ENCODE results near the gene SNX9. TPM values are rescaled to one million over a fixed set of nuclear protein-coding genes. Genes with fewer than 3 reads are reported as not detected.
A peak's percentile ranks its signal among the peaks of the same experiment; 100 is the strongest.

SNX9 gene
- total and polyA plus RNA-seq, 2 donors (not counting 1 experiment from before 2014, with no cell fraction given) = 10.0 to 50.7 TPM

DNA sequence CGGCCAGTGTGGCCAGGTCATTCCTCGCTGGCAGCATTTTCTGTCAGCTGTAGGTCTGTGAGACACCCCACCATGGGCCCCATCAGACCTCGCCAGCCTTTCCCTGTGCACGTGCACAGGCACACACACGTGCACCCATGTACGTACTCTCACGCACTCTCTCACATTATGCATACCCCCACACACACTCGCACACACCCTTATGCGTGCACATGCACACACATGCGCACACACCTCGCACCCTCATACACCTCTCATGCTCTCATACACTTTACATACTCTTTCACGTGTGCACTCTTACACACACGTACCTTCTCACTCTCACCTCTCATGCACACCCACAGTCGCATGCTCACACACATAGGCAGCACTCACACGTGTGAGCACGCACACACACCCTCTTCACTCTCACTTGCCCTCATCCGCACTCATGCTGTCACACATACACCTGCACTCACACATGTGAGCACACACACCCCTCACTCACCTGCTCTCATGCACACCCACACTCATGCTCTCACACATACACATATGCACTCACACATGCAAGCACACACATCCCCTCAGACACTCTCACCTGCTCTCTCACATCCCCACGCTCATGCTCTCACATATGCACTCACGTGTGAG, 46.7 kb downstream of the SNX9 start:
- Mint-ChIP-seq H3K9me3 (ENCODE audit: insufficient read depth) (no peaks in the 10 kb centered on the region), H3K27me3 (no peaks in the 10 kb centered on the region), H3K4me3 (no peak overlapping the region), H3K4me1 (peaks cover 15% of the 10 kb centered on the region), H3K27ac (no peak overlapping the region)
- 97% methylated on average over 19 of the region's 19 CpGs for WGBS (ENCODE audit: insufficient coverage)
- DNase-seq (no peak), ATAC-seq (ENCODE audit: low read depth) (no peak)
- Histone ChIP-seq H2AFZ (ENCODE audit: insufficient read depth, low read depth, low read length, poor library complexity, severe bottlenecking) (no peak overlapping the region), H3K4me3 (ENCODE audit: control extremely low read depth in 1 of 5, extremely low read depth in 1 of 5, insufficient read depth in 1 of 5, low read depth in 2 of 5, low read length in 4 of 5) (no peak overlapping the region), H3K9ac (ENCODE audit: low read length) (no peak overlapping the region), H4K20me1 (ENCODE audit: control insufficient read depth, insufficient read depth, low read length, poor library complexity, severe bottlenecking) (peaks cover 22% of the 10 kb centered on the region), H3K36me3 (replicated peaks in 1 of 2; ENCODE audit: control extremely low read depth in 1 of 2, control insufficient read depth in 1 of 2, extremely low read depth in 1 of 2, insufficient read depth in 2 of 2, low read length in 1 of 2) (peaks cover 14 to 39% of the 10 kb centered on the region in 2 experiments), H3K4me2 (replicated peaks; ENCODE audit: low read depth, low read length, poor library complexity, severe bottlenecking) (no peak overlapping the region), H3K4me1 (ENCODE audit: control insufficient read depth in 2 of 2, insufficient read depth in 2 of 2, low read length in 2 of 2) (no peaks in the 10 kb centered on the region), H3K79me2 (ENCODE audit: control insufficient read depth, insufficient read depth, low read length) (peaks cover 28% of the 10 kb centered on the region), H3K27ac (ENCODE audit: low read length in 2 of 2) (no peak overlapping the region), H3K27me3 (replicated peaks in 1 of 4; ENCODE audit: control extremely low read depth in 1 of 4, control insufficient read depth in 3 of 4, insufficient read depth in 4 of 4, low read length in 3 of 4) (no peaks in the 10 kb centered on the region), H3K9me3 (ENCODE audit: control extremely low read depth in 1 of 3, control insufficient read depth in 2 of 3, insufficient read depth in 1 of 3, low read length in 2 of 3) (no peaks in the 10 kb centered on the region)
- intact Hi-C loops (cut with micrococcal nuclease) = loop anchor here (5.0 to 10.0 kb wide), 2 partner anchors 47 to 205 kb away; partner anchors contain the start of gene SNX9
- ChIA-PET CTCF (interaction anchor here (1.0 kb wide), 1 partner anchor 113 kb away, joined by 4 read pairs; no protein-coding TSS in a partner anchor), POLR2A (no interaction called here)
- TF ChIP-seq, protein P1, sequence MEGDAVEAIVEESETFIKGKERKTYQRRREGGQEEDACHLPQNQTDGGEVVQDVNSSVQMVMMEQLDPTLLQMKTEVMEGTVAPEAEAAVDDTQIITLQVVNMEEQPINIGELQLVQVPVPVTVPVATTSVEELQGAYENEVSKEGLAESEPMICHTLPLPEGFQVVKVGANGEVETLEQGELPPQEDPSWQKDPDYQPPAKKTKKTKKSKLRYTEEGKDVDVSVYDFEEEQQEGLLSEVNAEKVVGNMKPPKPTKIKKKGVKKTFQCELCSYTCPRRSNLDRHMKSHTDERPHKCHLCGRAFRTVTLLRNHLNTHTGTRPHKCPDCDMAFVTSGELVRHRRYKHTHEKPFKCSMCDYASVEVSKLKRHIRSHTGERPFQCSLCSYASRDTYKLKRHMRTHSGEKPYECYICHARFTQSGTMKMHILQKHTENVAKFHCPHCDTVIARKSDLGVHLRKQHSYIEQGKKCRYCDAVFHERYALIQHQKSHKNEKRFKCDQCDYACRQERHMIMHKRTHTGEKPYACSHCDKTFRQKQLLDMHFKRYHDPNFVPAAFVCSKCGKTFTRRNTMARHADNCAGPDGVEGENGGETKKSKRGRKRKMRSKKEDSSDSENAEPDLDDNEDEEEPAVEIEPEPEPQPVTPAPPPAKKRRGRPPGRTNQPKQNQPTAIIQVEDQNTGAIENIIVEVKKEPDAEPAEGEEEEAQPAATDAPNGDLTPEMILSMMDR (IDR thresholded peaks at IDR 0.05) = no peak
- TF ChIP-seq EZH2 (IDR thresholded peaks at IDR 0.05; ENCODE audit: borderline replicate concordance, insufficient read depth, low read depth, low read length, poor library complexity, severe bottlenecking) = no peak

DNA sequence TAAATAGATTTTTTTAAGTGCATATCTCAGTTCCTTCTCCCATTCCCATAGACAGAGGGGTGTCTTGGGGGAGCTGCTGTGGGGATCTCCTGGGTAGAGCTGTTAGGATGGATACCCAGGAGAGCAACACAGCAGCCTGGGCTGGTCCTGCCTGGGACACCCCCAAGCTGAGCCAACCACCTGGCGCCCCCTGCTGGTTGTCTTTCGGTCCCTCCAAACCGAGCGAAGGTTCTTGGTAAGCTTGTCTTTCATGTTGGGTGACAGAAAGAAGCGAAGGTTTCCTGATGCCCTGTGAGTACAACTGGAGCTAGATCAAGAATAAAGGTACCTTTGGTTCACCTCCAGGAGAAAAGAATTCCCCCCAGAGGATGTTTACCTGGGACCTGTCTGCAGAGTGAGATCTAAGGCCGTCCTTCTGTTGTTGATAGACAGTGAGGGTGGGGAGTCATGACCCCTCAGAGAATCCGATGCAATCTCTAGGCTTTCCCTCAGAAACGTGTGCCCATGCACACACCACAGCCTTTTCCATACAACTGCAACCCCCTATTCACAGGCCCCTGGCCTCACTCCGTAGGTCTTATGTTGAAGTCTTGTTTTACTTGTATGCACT, 50.8 kb downstream of the SNX9 start:
- H3K4me3 ChIP-seq (ENCODE audit: control extremely low read depth in 1 of 5, extremely low read depth in 1 of 5, insufficient read depth in 1 of 5, low read depth in 2 of 5, low read length in 4 of 5) = no peak overlapping the region
- no peak overlapping the region for H3K9ac ChIP-seq (ENCODE audit: low read length)
- no peak overlapping the region for H3K4me2 ChIP-seq (replicated peaks; ENCODE audit: low read depth, low read length, poor library complexity, severe bottlenecking)
- H3K36me3 ChIP-seq (replicated peaks in 1 of 2; ENCODE audit: control extremely low read depth in 1 of 2, control insufficient read depth in 1 of 2, extremely low read depth in 1 of 2, insufficient read depth in 2 of 2, low read length in 1 of 2) = peaks cover 15 to 46% of the 10 kb centered on the region in 2 experiments
- intact Hi-C loops (cut with micrococcal nuclease) = loop anchor here (1.0 to 10.0 kb wide), 5 partner anchors 52 to 560 kb away; partner anchors contain the start of gene SNX9
- Mint-ChIP-seq H3K9me3 (ENCODE audit: insufficient read depth) (no peaks in the 10 kb centered on the region), H3K4me1 (peaks cover 26% of the 10 kb centered on the region), H3K27ac (no peak overlapping the region), H3K27me3 (no peaks in the 10 kb centered on the region), H3K4me3 (no peak overlapping the region)
- H3K27me3 ChIP-seq (replicated peaks in 1 of 4; ENCODE audit: control extremely low read depth in 1 of 4, control insufficient read depth in 3 of 4, insufficient read depth in 4 of 4, low read length in 3 of 4) = no peaks in the 10 kb centered on the region
- no peak overlapping the region for H3K27ac ChIP-seq (ENCODE audit: low read length in 2 of 2)
- no peak overlapping the region for H2AFZ ChIP-seq (ENCODE audit: insufficient read depth, low read depth, low read length, poor library complexity, severe bottlenecking)
- peak; percentile 85 for DNase-seq
- peaks cover 12 to 16% of the 10 kb centered on the region in 2 donors for H3K4me1 ChIP-seq (ENCODE audit: control insufficient read depth in 2 of 2, insufficient read depth in 2 of 2, low read length in 2 of 2)
- CTCF ChIA-PET = interaction anchor here (0.6 to 11.5 kb wide), 37 partner anchors 9 to 558 kb away, joined by 3 to 340 read pairs (median 5); no protein-coding TSS in a partner anchor
- POLR2A ChIA-PET = interaction anchor here (0.9 kb wide), 1 partner anchor 119 kb away, joined by 4 read pairs; no protein-coding TSS in a partner anchor
- 20% methylated on average over 1 of the region's 9 CpGs for WGBS (ENCODE audit: insufficient coverage)
- peaks cover 34% of the 10 kb centered on the region for H3K79me2 ChIP-seq (ENCODE audit: control insufficient read depth, insufficient read depth, low read length)
- peaks cover 7% of the 10 kb centered on the region for H4K20me1 ChIP-seq (ENCODE audit: control insufficient read depth, insufficient read depth, low read length, poor library complexity, severe bottlenecking)
- ATAC-seq (ENCODE audit: low read depth) = peak; percentile 86
- no peaks in the 10 kb centered on the region for H3K9me3 ChIP-seq (ENCODE audit: control extremely low read depth in 1 of 3, control insufficient read depth in 2 of 3, insufficient read depth in 1 of 3, low read length in 2 of 3)
- no peak for TF ChIP-seq EZH2 (IDR thresholded peaks at IDR 0.05; ENCODE audit: borderline replicate concordance, insufficient read depth, low read depth, low read length, poor library complexity, severe bottlenecking)
- TF ChIP-seq, protein P1 (IDR thresholded peaks at IDR 0.05) = peak; percentile 96

All from B cell (primary cell).